KG1 (cell line): Measurements from ENCODE around the gene PLXNA2.

Experiments used
- DNase-seq: peaks from one replicate; lab custom pipeline; 2025; lab: John Stamatoyannopoulos, UW

Gene PLXNA2

GRCh38 chr1:208243967-208244916, at the start of gene PLXNA2:
TSS of gene PLXNA2 (minus strand) at chr1:208244384. CDS start at chr1:208217922, 26,462 bp downstream.
- DNase-seq = no peak

GRCh38 chr1:208292908-208293307, 48.7 kb upstream of the PLXNA2 start:
- DNase-seq = no peak

- DNase-seq = no peak
Measured at GRCh38 chr1:208291923-208292711, 47.9 kb upstream of the PLXNA2 start.

GRCh38 chr1:208291129-208291528, 46.9 kb upstream of the PLXNA2 start:
- no peak for DNase-seq

GRCh38 chr1:208289716-208290115, 45.5 kb upstream of the PLXNA2 start:
- DNase-seq = no peak

GRCh38 chr1:208288495-208288894, 44.3 kb upstream of the PLXNA2 start:
- DNase-seq = no peak

GRCh38 chr1:208280681-208281450, 36.7 kb upstream of the PLXNA2 start:
- no peak for DNase-seq

- no peak for DNase-seq
Measured at GRCh38 chr1:208279826-208280588, 35.8 kb upstream of the PLXNA2 start.

- no peak for DNase-seq
Measured at GRCh38 chr1:208278638-208279037, 34.5 kb upstream of the PLXNA2 start.

- no peak for DNase-seq
Measured at GRCh38 chr1:208276757-208277435, 32.7 kb upstream of the PLXNA2 start.

- no peak for DNase-seq
Measured at GRCh38 chr1:208275083-208275482, 30.9 kb upstream of the PLXNA2 start.

GRCh38 chr1:208273386-208274017, 29.3 kb upstream of the PLXNA2 start:
- DNase-seq = no peak

GRCh38 chr1:208272713-208273112, 28.5 kb upstream of the PLXNA2 start:
- DNase-seq = no peak

GRCh38 chr1:208272311-208272710, 28.1 kb upstream of the PLXNA2 start:
- DNase-seq = no peak

- no peak for DNase-seq
Measured at GRCh38 chr1:208271236-208271635, 27.1 kb upstream of the PLXNA2 start.

- no peak for DNase-seq
Measured at GRCh38 chr1:208270651-208271141, 26.5 kb upstream of the PLXNA2 start.

- no peak for DNase-seq
Measured at GRCh38 chr1:208269338-208269666, 25.1 kb upstream of the PLXNA2 start.

- DNase-seq = no peak
Measured at GRCh38 chr1:208268541-208269337, 24.6 kb upstream of the PLXNA2 start.

GRCh38 chr1:208265525-208265924, 21.3 kb upstream of the PLXNA2 start:
- no peak for DNase-seq

- no peak for DNase-seq
Measured at GRCh38 chr1:208265122-208265469, 20.9 kb upstream of the PLXNA2 start.
